ENCODE data around the gene SETD5. TPM values are rescaled to one million over a fixed set of nuclear protein-coding genes. Genes with fewer than 3 reads are reported as not detected.

SETD5 gene
- total RNA-seq, 2 donors from 2014 or later: 107 to 148 TPM

- Mint-ChIP-seq H3K4me1 (peaks cover 34% of the 10 kb centered on the region), H3K27ac (peak overlapping the region; percentile 38), H3K27me3 (no peaks in the 10 kb centered on the region), H3K4me3 (peak overlapping the region; percentile 22), H3K9me3 (no peaks in the 10 kb centered on the region), H3K36me3 (ENCODE audit: low read depth) (peaks cover 31% of the 10 kb centered on the region)
- ATAC-seq (replicated peaks): peak; percentile 69
These were observed 12.8 kb downstream of the SETD5 start for GRCh38 chr3:9409981-9410854.

GRCh38 chr3:9411302-9411701, 13.9 kb downstream of the SETD5 start:
- no peaks in the 10 kb centered on the region for H3K27me3 Mint-ChIP-seq
- no peak overlapping the region for H3K27ac Mint-ChIP-seq
- H3K36me3 Mint-ChIP-seq (ENCODE audit: low read depth): peaks cover 38% of the 10 kb centered on the region
- ATAC-seq (replicated peaks): no peak
- H3K9me3 Mint-ChIP-seq: no peaks in the 10 kb centered on the region
- no peak overlapping the region for H3K4me3 Mint-ChIP-seq
- H3K4me1 Mint-ChIP-seq: peaks cover 35% of the 10 kb centered on the region

GRCh38 chr3:9412293-9412692, 14.9 kb downstream of the SETD5 start:
- peaks cover 35% of the 10 kb centered on the region for H3K4me1 Mint-ChIP-seq
- no peak overlapping the region for H3K4me3 Mint-ChIP-seq
- no peak overlapping the region for H3K27ac Mint-ChIP-seq
- no peaks in the 10 kb centered on the region for H3K9me3 Mint-ChIP-seq
- no peaks in the 10 kb centered on the region for H3K27me3 Mint-ChIP-seq
- H3K36me3 Mint-ChIP-seq (ENCODE audit: low read depth): peaks cover 45% of the 10 kb centered on the region
- ATAC-seq (replicated peaks): no peak

GRCh38 chr3:9414826-9415225, 17.4 kb downstream of the SETD5 start:
- Mint-ChIP-seq H3K9me3 (no peaks in the 10 kb centered on the region), H3K27me3 (no peaks in the 10 kb centered on the region), H3K27ac (no peak overlapping the region), H3K4me1 (peaks cover 22% of the 10 kb centered on the region), H3K36me3 (ENCODE audit: low read depth) (peaks cover 34% of the 10 kb centered on the region), H3K4me3 (no peak overlapping the region)
- no peak for ATAC-seq (replicated peaks)

GRCh38 chr3:9415485-9416138, 18.2 kb downstream of the SETD5 start:
- Mint-ChIP-seq H3K4me3 (no peak overlapping the region), H3K4me1 (peaks cover 22% of the 10 kb centered on the region), H3K9me3 (no peaks in the 10 kb centered on the region), H3K36me3 (ENCODE audit: low read depth) (peaks cover 34% of the 10 kb centered on the region), H3K27ac (peak overlapping the region; percentile 5), H3K27me3 (no peaks in the 10 kb centered on the region)
- ATAC-seq (replicated peaks): peak; percentile 5

GRCh38 chr3:9416139-9416780, 18.8 kb downstream of the SETD5 start:
- Mint-ChIP-seq H3K27me3 (no peaks in the 10 kb centered on the region), H3K27ac (peak overlapping the region; percentile 5), H3K36me3 (ENCODE audit: low read depth) (peaks cover 41% of the 10 kb centered on the region), H3K4me1 (peaks cover 25% of the 10 kb centered on the region), H3K4me3 (no peak overlapping the region), H3K9me3 (no peaks in the 10 kb centered on the region)
- peak; percentile 34 for ATAC-seq (replicated peaks)

GRCh38 chr3:9420850-9421549, 23.6 kb downstream of the SETD5 start:
- Mint-ChIP-seq H3K36me3 (ENCODE audit: low read depth) (peaks cover 61% of the 10 kb centered on the region), H3K9me3 (no peaks in the 10 kb centered on the region), H3K4me1 (peaks cover 23% of the 10 kb centered on the region), H3K4me3 (peak overlapping the region; percentile 27), H3K27ac (peak overlapping the region; percentile 82), H3K27me3 (no peaks in the 10 kb centered on the region)
- peak; percentile 61 for ATAC-seq (replicated peaks)

- Mint-ChIP-seq H3K27me3 (no peaks in the 10 kb centered on the region), H3K4me3 (peak overlapping the region; percentile 31), H3K27ac (peak overlapping the region; percentile 77), H3K9me3 (no peaks in the 10 kb centered on the region), H3K4me1 (peaks cover 21% of the 10 kb centered on the region), H3K36me3 (ENCODE audit: low read depth) (peaks cover 68% of the 10 kb centered on the region)
- ATAC-seq (replicated peaks): peak; percentile 64
These were observed 25.5 kb downstream of the SETD5 start for GRCh38 chr3:9422712-9423424.

- Mint-ChIP-seq H3K27me3 (no peaks in the 10 kb centered on the region), H3K9me3 (no peaks in the 10 kb centered on the region), H3K4me1 (peaks cover under 1% of the 10 kb centered on the region), H3K27ac (peak overlapping the region; percentile 2), H3K36me3 (ENCODE audit: low read depth) (peaks cover 99% of the 10 kb centered on the region), H3K4me3 (no peak overlapping the region)
- no peak for ATAC-seq (replicated peaks)
These were observed 31.0 kb downstream of the SETD5 start for GRCh38 chr3:9428411-9428810.

GRCh38 chr3:9430733-9431132, 33.3 kb downstream of the SETD5 start:
- no peaks in the 10 kb centered on the region for H3K27me3 Mint-ChIP-seq
- H3K9me3 Mint-ChIP-seq: no peaks in the 10 kb centered on the region
- no peak overlapping the region for H3K27ac Mint-ChIP-seq
- H3K36me3 Mint-ChIP-seq (ENCODE audit: low read depth): peaks cover 100% of the 10 kb centered on the region
- ATAC-seq (replicated peaks): no peak
- H3K4me1 Mint-ChIP-seq: peaks cover 13% of the 10 kb centered on the region
- H3K4me3 Mint-ChIP-seq: no peak overlapping the region

GRCh38 chr3:9433627-9434521, 36.5 kb downstream of the SETD5 start:
- ATAC-seq (replicated peaks): no peak
- Mint-ChIP-seq H3K36me3 (ENCODE audit: low read depth) (peaks cover 100% of the 10 kb centered on the region), H3K4me3 (no peak overlapping the region), H3K27me3 (no peaks in the 10 kb centered on the region), H3K4me1 (peaks cover 18% of the 10 kb centered on the region), H3K27ac (no peak overlapping the region), H3K9me3 (no peaks in the 10 kb centered on the region)

- H3K36me3 Mint-ChIP-seq (ENCODE audit: low read depth): peaks cover 100% of the 10 kb centered on the region
- H3K9me3 Mint-ChIP-seq: no peaks in the 10 kb centered on the region
- peaks cover 18% of the 10 kb centered on the region for H3K4me1 Mint-ChIP-seq
- H3K27me3 Mint-ChIP-seq: no peaks in the 10 kb centered on the region
- H3K27ac Mint-ChIP-seq: no peak overlapping the region
- no peak for ATAC-seq (replicated peaks)
- no peak overlapping the region for H3K4me3 Mint-ChIP-seq
These were observed 37.9 kb downstream of the SETD5 start for GRCh38 chr3:9435316-9435715.

DNA sequence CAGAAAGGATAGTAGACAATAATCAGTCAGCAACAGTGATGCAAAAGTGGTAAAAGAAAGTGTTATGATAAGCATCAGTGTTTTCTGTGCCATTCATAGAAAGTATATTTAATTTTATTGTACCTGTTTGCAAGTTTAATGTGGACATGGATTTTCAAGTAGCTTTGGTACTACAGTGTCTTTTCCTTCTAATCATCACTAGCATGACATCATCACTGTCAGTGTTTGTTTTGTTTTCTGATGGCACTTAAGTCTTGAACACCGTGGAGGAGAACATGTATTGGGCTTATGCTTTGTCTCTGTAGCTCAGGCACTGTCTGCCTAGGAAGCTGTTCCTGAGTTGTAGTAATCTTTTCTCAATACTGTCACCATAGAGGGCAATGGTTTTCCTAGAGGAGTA, 41.9 kb downstream of the SETD5 start:
- ATAC-seq (replicated peaks): no peak
- Mint-ChIP-seq H3K36me3 (ENCODE audit: low read depth) (peaks cover 100% of the 10 kb centered on the region), H3K27ac (no peak overlapping the region), H3K4me1 (peaks cover 12% of the 10 kb centered on the region), H3K9me3 (no peaks in the 10 kb centered on the region), H3K4me3 (no peak overlapping the region), H3K27me3 (no peaks in the 10 kb centered on the region)

Measured in activated T-helper 17 cell treated with anti-CD3 and anti-CD28 coated beads, Interleukin-2, amount 50 U/mL, for 72 hours (primary cell).